ENCODE results near the gene ERBB4.
"Not testable (repeated sequence)": the region's sequence is repeated elsewhere in the genome, so short reads cannot be mapped to it uniquely, and the experiment has no call there.

The ERBB4 gene

DNA sequence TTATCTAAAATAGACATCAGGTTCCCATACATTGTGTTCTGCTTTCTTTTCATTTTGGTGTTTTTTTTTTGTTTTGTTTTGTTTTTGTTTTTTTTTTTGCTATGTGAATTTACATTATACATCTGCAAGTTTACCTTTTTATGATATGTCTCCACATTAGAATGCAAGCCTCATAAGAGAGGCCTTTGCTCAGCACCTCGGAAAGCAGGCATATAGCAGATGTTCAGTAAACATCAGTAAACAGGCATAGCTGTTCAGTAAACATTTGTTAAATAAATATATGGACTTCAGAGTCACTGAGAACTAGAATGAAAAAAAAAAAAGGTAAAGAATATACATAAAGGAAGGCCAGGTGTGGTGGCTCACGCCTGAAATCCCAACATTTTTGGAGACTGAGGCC is 405.3 kb downstream of the ERBB4 start:
- no peak for DNase-seq

DNA sequence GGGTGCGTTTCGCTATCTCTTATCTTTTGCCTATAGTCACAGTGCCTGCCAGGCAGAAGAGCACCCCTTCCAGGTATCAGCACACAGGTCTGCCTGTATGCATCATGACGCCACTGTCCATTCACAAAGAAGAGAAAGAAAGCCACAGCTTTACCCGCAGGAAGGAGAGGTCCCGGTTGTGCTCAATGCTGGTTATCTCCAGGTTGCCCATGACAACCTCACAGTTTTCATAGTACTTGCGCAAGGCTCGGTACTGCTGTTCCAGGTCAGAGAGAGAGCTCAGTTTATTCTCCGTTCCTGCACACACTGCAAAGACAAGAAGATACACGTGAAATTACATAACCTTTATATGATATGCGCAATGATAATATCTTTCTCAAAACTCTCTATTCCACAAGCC is 414.0 kb downstream of the ERBB4 start:
- DNase-seq, result no peak

DNA sequence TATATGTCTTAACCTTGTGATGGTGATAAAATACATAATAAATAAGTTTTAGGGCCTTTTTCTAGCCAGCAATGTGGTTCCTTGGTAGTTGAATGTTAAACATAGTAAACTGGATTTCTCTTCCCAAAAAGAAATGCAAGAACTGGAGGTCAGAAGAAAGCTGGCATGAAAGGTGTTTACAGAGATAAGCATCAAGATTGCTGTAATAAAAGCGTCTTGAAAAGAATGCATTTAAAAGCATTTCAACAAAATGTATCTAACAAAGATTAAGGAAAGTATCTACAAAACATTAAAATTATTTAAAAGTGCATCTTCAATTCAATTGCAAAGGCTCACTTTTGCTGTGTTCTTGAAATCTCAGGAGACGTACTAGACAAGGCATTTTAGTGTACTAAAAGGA is 419.0 kb downstream of the ERBB4 start:
- no peak for DNase-seq

DNA sequence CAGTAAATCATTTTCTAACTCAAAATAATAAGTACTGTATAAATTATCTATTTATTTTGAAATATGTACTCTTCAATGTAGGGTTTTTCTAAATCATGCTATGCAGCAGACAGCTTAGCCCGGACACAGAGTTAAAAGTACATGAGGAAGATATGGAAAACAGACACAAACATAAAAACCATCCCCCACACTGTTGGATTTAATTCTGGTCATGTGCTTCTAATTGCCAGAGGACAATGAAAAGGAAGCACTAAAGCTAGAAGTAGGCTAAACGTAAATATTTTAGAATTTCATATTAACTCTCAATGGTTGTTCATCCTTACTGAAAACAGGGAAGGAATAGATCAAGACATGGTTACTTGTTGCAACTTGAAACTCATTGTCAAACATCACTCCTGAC is 420.7 kb downstream of the ERBB4 start:
- DNase-seq, result no peak

DNA sequence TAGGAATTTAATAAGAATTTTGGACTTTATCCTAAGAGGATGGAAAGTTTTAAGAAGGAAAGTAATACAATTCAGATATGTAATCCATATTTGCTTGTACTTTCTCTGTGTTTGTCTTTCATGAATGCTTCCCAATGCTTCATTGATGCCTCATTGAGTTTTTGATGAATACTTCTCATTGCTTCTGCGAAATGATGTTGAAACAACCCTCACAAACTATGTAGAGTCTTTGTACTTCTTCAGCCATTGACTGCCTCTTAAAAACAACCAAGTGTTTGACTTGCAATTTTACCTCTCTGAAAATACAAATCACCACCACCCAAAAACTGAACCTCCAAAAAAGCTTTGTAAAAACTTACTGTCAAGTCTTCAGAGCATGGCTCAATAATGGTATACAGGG is 424.1 kb downstream of the ERBB4 start:
- DNase-seq, result no peak

DNA sequence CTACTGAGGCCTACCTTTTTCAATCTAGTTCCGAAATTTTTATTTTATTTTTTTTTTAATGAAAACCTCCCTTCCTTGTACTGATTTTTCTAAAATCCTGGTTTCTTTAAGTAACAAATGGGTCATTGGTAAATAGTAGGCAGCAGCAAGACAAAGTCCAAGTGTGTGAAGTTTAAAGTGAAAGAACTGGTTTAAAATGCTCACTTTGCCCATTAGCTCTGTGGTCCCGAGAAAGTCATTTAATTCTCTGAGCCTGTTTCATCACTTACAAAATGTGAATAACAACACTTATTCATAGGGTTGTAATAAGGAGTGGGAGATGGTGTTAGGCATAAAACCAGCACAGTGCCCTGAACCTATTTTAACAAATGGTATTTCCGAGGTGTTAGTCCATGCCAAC is 426.2 kb downstream of the ERBB4 start:
- no peak for DNase-seq

DNA sequence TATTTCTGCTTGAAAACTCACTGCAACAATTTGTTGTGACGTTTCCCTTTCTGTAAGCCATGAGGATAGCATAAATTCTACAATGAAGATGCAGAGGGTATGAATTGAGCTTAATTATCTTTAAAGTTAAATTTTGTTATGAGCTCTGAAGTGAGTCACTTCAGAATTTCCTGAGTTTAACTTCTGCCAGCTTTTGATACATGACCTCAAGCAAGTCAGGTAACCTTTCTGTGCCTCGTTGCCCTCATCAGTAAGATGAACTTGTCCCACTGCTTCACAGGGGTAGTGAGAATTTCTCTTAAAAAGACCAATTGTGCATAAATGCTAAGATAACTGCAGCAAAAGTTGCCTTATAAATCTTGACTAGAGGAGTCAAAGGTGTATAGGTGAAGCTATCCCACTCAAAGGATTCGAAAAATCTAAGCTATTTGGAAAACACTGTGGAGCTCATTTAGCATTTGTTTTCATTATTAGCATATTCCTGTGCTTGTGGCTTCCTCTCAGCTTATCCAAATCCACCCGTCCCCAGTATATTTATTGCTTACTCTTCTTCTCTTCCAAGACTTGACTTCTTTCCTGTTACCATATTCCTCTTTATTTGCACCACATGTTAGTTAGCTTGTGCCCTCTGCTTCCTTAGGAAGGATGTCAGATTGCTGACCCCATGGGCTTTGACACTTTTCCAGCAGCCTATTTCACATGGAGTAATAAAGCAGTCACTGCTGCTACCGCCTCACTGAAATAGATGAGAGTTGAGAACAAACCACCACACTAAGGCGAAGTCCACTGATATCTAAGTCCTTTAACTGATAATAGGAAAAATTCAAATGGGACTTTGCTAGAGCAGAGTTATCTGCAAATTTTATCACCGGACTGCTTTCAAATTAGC is 428.6 kb downstream of the ERBB4 start:
- no peak for DNase-seq

DNA sequence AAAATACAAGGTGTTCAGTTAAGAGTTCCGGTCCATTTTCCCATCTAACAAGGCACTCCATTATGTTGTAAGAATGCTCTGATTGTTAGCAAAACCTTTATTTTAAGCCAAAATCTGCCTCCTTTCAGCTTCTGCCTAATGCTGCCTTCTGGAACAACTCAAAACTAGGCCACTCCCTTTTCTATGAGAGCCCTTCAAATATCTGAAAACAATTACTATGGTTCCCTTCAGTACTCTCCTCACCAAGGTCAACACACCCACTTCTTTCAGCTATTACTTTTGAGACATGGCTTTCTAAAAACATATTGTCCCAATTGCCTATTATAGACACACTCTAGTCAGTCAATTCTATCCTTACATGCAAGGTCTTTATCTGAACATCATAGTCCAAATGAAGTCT is 429.4 kb downstream of the ERBB4 start:
- DNase-seq, result no peak

DNA sequence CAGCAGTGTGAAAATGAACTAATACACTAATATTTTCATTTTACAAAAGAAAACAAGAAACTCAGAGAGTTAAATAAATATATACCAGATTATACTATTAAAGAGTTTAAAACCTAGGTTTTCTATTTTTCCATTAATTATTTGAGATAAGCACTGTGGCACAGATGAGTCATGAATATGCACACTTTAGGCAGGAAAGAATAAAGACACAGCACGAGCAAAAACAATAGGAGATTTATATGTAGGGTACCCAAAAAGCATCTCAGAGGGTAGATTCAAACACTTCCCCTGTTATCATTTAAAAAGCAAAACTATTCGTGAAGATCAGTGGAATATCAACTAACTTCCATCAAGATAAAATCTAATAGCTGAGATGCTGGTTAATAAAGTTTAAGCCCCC is 430.6 kb downstream of the ERBB4 start:
- no peak for DNase-seq

DNA sequence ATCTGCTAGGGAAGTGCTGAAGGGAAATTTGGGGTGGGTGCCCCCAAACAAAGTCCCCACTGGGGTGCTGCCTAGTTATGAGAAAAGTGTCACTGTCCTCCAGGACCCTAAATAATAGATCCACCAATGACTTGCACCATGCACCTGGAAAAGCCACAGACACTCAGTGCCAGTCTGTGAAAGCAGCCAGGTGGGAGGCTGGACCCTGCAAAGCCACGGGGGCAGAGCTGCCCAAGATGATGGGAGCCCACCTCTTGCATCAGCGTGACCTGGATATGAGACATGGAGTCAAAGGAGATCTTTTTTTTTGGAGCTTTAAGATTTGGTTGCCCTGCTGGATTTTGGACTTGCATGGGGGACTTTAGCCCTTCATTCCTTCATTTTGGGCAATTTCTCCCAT is 431.6 kb downstream of the ERBB4 start:
- DNase-seq, result no peak

DNA sequence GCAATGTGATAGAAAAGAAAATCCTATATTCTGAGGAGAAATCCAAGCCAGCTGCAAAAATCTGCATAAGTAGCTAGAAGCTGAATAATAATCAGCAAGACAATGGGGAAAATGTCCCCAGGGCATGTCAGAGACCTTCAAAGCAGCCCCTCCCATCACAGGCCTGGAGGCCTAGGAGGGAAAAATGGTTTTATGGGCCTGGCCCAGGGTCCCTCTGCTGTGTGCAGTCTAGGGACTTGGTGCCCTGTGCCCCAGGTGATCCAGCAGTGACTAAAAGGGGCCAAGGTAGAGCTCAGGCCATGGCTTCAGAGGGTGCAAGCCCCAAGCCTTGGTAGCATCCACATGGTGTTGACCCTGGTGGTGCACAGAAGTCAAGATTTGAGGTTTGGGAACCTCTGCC is 432.1 kb downstream of the ERBB4 start:
- not testable (repeated sequence) for DNase-seq

DNA sequence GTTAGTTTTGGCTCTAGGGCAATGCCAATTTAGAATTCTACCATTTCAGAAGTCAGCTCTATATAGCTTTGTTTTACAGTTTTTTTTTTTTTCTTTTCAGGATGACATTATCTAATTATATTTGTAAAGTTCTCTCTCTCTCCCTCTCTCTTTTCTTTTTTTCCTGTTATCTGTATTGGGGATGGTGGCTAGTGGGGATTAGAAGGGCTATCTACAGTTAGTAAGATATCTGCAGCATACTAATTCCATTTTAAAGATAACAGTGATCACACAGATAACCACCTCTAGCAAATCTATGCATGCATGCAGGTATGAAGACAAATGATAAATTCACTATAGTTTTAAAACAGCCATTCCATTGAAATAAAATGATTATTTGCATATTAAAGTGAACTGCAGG is 438.9 kb downstream of the ERBB4 start:
- DNase-seq, result no peak

DNA sequence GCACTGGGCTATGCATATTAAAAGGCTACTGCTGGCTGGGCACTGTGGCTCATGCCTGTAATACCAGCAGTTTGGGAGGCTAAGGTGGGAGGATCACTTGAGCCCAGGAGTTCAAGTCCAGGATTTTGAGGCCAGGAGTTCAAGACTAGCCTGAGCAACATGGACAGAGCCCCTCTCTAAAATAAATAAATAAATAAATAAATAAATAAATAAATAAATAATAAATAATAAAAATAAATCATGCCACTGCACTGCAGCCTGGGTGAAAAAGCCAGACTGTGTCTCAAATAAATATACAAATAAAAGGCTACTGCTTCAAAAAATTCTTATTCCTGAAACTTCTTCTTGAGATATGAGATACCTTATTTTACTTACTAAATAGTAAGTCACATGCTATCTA is 439.6 kb downstream of the ERBB4 start:
- DNase-seq, result no peak

DNA sequence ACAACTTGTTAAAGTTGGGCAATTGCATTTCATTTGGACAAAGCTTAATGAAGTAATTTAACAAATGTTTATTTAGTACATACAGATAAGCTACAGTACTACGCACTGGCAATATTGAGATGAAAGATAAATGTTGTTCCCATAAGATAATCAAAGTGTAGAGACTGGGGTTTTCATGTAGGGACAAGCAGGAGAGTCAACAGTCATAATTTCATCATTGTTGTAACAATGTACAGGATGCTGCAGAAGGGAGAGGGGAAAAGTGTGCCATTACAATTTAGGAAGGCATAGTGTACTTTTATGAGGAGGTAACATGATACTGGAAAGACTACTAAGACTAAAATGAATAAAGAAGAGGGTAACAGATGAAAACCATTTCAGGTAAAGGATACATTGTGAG is 441.6 kb downstream of the ERBB4 start:
- DNase-seq, result no peak

DNA sequence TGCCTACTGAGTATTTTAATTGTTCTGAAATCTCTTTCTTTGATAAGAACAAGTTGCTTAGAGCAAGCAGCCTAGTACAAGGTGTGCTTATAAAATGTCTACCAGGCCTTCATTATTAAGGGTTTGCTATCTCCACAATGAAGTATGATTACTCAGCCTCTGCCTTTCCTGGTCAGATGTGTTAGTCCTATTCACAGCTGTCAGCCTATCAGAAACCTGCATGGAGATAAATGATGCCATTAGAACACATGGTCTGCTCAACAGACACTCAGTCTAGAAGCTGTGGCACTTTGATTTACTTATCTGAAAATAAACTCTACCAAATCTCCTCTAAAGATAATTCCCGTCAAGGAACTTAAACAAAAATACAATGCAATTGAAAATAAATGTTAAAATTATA is 448.7 kb downstream of the ERBB4 start:
- no peak for DNase-seq

DNA sequence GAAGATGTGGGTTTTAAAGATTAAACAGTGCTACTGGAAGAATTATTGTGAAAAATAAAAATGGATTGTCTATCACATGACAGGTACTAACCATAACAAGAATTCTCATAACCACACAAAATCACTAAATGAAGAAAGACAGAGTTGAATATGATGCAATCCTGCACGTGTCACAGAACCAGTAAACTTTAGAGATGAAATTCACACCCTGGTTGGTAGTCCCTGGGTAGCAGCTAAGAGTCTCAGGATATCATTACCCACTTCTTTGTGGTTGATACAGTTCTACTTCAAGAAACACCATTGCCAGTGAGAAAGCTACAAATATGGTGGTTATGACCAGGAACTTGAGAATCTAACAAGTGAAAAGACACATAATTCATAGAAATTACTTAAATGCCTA is 450.2 kb downstream of the ERBB4 start:
- no peak for DNase-seq

DNA sequence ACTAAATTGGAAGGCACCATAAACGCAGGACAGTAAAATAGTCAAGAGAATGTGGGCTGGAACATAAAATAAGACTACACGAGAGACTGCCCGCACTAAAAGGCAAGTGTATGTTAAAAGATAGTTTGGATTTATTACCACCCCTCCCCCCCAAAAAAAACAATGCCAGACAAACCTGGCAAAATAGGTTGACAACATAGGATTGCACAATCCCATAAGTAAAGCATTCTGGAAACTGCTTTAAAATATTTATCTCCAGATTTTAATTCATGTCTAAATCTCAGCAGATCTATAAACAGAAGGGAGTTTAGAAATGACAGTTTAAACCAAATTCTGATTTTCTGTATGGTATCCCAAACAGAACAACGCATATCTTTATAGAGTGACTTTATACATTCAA is 455.1 kb downstream of the ERBB4 start:
- no peak for DNase-seq

DNA sequence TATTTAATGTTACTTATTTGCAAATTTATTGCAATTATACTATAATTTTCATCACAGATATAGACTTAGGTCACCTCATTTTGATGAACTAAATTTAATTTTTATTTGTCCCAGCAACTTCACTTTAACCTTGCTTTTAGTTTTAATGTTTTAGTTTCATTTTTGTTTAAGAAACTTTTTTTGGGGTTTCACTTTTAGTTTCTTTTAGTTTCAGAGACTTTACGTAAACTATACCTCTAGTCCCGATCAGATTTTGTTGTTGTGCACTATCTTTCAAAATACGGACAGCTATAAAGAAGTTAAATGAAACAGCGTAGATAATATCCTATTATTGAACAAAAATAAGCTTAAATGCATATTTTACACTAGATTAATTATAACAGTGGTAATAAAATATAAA is 460.5 kb downstream of the ERBB4 start:
- no peak for DNase-seq

DNA sequence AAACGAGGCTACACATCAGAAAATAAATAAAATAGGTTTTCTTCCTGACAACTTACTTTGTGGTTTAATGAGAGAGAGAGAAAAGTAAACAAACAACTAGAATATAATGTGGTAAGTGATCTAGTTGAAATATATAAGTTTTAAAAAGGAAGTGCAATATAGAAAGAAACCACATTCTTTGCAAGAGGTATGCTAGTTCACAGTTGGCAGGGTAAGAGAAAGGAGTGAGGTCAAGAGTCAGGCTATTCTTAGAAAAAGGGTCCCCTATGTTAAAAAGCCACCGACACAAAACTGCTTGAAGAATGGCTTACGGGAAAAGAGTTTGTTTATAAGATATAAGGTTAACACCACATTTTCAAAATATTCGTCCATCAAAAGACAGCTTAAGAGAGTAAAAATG is 462.1 kb downstream of the ERBB4 start:
- DNase-seq, result no peak

DNA sequence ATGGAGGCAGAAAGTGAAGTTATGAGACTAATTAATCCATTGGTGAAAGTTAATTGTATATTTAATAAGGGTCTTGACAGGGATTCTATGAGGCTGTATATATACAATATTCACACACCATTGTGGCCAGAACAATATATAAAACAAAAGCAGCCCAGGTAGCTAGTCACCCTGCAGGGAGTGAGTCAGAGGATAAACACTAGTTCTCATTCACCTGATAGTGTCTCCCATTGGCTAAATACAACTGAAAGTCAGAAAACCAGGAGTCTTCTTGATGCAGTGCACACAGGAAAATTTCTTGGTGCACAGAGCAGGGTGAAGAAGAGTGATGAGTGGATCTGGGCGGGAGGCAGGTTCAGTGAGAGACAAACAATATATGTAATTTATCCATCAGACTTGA is 465.2 kb downstream of the ERBB4 start:
- no peak for DNase-seq

DNA sequence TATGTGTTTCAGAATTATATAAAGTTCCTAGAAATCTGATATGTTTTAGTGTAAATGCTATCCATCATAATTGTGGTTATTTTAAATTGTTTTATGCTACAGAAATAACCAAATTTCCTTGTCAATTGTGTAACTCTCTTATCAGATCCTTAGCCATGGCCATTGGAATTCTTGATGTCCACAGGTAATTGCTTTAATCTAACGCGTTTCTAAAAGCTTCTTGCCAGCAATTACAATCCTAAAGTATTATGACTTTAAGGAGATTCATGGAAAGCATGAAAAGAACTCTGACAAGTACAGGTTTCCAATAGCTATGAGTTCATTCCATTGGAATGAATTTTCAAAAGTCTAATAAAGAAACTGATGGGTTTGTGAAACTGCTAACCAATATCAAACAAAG is 472.1 kb downstream of the ERBB4 start:
- DNase-seq, result no peak

DNA sequence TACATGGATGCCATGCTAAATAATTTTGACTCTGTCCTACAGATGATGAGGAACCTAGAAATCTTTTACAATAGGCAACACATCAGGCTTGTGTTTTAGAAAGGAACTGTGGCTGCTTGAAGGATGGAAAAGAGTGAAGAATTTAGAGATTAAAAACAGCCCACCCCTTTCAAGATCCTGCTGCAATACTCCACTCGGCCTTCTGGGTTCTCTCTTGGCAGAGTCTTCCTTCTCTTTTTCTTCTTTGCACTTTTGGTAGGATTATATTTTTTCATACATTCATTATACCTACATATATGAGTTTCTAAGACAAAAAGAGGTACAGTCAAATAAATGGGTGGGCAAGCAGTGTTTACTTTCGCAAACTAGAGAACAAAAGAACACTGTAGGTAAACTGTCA is 474.3 kb downstream of the ERBB4 start:
- no peak for DNase-seq

DNA sequence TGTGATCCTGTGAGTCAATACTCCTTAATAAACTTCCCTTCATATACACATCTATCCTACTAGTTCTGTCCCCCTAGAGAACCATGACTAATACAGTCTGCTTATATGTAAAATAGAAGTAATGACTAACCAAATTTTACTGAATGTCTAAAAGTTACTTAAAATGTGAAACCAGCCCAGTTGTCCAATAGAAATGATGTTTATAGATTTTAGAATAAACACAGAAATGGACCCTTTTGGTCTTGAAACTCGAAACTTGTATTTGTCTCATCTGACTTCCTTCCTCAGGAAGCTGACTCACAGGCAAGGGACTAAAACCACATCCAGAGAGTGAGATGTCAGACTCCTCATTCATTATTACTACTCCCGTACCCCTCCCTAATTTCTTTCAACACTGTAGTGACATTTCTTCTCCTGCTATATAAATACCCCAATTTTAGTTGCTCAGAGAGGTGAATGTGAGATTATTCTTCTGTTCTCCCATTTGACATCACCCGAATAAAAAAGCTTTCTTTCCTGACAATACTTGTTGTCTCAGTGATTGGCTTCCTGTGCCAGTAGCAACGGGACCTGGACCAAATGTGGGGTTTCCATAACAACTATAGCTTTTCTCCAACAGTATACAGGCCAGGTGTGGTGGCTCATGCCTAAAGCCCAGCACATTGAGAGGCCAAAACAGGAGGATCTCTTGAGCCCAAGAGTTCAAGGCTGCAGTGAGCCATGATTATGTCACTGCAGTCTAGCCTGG is 486.0 kb downstream of the ERBB4 start:
- no peak for DNase-seq

DNA sequence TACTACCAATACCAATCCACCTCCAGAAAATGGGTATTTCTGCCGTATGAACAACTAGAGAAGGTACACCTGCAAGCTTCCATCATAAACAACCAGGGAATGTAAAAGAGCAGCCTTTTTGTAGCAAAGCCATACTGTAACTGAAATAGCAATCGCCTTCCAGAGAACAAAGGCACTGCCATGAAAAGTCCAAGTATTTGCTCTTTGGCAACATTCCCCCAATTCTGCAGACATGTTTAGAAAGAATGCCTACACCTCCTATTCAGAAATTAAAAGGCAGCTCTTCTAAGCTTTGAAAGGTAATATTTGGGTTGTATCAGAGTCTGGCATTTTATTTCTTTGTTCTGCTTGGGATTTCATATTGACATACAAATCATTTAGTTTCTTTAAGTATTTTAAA is 487.7 kb downstream of the ERBB4 start:
- DNase-seq, result no peak

DNA sequence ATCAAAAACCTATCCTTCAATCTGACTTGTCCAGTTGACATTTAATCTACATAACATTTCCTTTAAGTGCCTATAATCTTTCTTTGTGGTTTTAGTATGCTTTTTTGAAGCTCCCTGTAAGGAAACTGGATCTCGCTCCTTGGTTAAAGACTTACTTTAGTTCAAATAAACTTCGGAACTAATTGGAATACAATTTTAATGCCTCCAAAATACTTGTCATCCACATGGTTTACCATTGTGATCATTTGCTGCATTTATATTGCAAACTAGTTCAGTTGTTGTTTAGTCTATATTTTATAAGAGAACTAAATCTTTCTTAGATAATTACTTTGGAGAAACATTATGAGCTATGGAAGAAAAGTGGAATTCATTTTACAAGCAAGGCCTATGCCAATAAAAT is 496.0 kb downstream of the ERBB4 start:
- DNase-seq, result no peak
